ENCODE measurements around the gene B3GNT4.
"Not testable (repeated sequence)": the region's sequence is repeated elsewhere in the genome, so short reads cannot be mapped to it uniquely, and the experiment has no call there.

The B3GNT4 gene

DNA sequence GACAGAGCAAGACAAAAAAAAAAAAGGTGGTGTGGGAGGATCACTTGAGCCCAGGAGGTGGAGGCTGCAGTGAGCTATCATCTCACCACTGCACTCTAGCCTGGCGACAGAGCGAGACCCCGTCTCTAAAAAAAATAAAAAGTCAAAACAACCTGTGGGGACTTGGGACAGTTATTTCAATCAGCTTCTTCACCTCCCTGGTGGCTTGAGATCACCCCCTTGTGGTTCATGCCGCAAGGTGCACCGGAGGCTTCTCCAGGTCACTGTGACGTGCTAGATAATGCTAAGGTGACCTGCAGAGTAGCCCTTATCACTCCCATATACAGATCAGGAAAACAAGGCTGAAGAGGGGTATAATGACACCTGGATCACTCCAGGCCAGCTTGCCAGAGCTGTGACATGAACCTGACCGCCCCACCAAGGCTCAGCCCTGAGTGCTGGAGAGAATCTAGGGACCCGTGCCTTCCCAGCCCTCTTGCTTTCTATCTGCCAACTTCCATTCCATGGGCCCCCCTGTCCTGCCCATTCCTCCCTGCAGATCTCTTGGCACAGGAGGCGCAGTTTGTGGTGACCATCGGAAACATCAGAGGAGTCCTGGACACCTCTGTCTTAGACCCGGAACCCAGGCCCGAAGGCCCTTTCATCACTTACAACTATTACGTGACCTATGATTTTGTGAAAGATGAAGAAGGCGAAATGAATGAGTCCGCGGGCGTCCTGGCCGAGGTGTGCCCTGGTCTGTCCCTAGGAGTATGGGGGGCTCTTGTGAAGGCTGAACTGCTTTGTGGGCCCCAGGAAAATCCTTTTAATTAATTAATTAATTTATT is 12.5 kb upstream of the B3GNT4 start:
- no peaks in the 10 kb centered on the region for H3K9me3 ChIP-seq (ENCODE audit: low read length)
- H3K27me3 ChIP-seq (ENCODE audit: control insufficient read depth in 1 of 2, insufficient read depth in 2 of 2, low read length in 2 of 2) = no peaks in the 10 kb centered on the region
- no peak overlapping the region for H3K9ac ChIP-seq (ENCODE audit: low read length)
- no peaks in the 10 kb centered on the region for H3K36me3 ChIP-seq (ENCODE audit: insufficient read depth, low read length)
- no peaks in the 10 kb centered on the region for H3K4me1 ChIP-seq (ENCODE audit: insufficient read depth, low read length)
- no peak overlapping the region for H3K27ac ChIP-seq (ENCODE audit: low read depth, low read length)
- H3K4me3 ChIP-seq (ENCODE audit: low read depth in 1 of 2, low read length in 2 of 2) = no peak overlapping the region

DNA sequence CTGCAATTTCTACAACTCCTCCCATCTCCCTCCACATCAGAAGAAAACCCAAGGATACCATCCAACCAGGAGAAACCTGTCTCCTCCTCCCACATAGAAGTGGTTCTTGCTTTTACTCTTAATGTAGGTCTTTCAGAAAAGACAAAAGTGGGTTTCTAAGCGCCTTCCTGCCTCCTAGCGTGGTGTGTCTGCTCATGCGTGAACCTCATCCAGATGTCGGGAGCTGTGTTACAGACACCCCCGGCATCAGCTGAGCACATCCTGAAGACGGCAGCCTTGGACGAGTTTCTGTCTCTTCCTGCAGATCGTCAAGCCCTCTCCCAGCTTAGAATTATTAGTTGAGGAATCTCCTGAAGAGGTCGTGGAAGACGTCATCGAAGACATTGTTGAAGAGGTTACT is 11.1 kb upstream of the B3GNT4 start:
- no peaks in the 10 kb centered on the region for H3K4me1 ChIP-seq (ENCODE audit: insufficient read depth, low read length)
- no peak overlapping the region for H3K4me3 ChIP-seq (ENCODE audit: low read depth in 1 of 2, low read length in 2 of 2)
- no peak overlapping the region for H3K27ac ChIP-seq (ENCODE audit: low read depth, low read length)
- H3K9ac ChIP-seq (ENCODE audit: low read length) = no peak overlapping the region
- no peaks in the 10 kb centered on the region for H3K27me3 ChIP-seq (ENCODE audit: control insufficient read depth in 1 of 2, insufficient read depth in 2 of 2, low read length in 2 of 2)
- H3K36me3 ChIP-seq (ENCODE audit: insufficient read depth, low read length) = no peaks in the 10 kb centered on the region
- H3K9me3 ChIP-seq (ENCODE audit: low read length) = no peaks in the 10 kb centered on the region

DNA sequence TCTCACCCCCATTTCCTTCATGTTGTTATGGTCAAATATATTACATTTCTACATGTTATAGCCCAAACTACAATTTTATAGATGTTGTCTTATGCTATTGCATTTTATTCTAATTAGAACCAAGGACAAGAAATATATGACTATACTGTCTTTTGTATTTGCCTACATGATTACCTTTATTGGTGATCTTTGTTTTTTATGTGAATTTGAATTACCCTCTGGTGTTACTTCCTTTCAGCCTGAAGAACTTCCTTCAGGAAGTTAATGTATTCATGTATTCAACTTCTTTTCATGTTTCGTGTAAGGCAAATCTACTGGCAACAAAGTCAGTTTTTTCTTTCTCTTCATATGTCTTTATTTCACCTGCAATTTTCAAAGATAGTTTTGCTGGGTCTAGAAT is 8.7 kb upstream of the B3GNT4 start:
- no peak overlapping the region for H3K27ac ChIP-seq (ENCODE audit: low read depth, low read length)
- H3K4me1 ChIP-seq (ENCODE audit: insufficient read depth, low read length) = no peaks in the 10 kb centered on the region
- H3K9me3 ChIP-seq (ENCODE audit: low read length) = no peaks in the 10 kb centered on the region
- no peaks in the 10 kb centered on the region for H3K36me3 ChIP-seq (ENCODE audit: insufficient read depth, low read length)
- no peak overlapping the region for H3K4me3 ChIP-seq (ENCODE audit: low read depth in 1 of 2, low read length in 2 of 2)
- peaks cover 0 to 1% of the 10 kb centered on the region in 2 donors for H3K27me3 ChIP-seq (ENCODE audit: control insufficient read depth in 1 of 2, insufficient read depth in 2 of 2, low read length in 2 of 2)
- H3K9ac ChIP-seq (ENCODE audit: low read length) = no peak overlapping the region

DNA sequence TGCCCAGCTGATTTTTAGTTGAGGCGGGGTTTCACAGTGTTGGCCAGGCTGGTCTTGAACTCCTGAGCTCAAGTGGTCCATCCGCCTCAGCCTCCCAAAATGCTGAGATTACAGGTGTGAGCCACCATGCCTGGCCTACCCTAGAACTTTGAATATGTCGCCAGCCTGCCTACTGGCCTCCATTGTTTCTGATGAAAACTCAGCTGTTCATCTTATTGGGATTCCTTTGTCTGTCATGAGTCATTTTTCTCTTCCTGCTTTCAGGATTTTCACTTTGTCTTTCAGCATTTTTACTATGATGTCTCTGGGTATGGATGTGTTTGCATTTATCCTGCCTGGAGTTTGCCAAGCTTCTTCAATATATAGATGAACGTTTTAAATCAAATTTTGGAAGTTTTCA is 8.1 kb upstream of the B3GNT4 start:
- Histone ChIP-seq H3K27me3 (ENCODE audit: control insufficient read depth in 1 of 2, insufficient read depth in 2 of 2, low read length in 2 of 2) (peaks cover 3 to 7% of the 10 kb centered on the region in 2 donors), H3K4me1 (ENCODE audit: insufficient read depth, low read length) (no peaks in the 10 kb centered on the region), H3K36me3 (ENCODE audit: insufficient read depth, low read length) (no peaks in the 10 kb centered on the region), H3K4me3 (ENCODE audit: low read depth in 1 of 2, low read length in 2 of 2) (no peak overlapping the region), H3K9ac (ENCODE audit: low read length) (no peak overlapping the region), H3K27ac (ENCODE audit: low read depth, low read length) (no peak overlapping the region), H3K9me3 (ENCODE audit: low read length) (no peaks in the 10 kb centered on the region)

DNA sequence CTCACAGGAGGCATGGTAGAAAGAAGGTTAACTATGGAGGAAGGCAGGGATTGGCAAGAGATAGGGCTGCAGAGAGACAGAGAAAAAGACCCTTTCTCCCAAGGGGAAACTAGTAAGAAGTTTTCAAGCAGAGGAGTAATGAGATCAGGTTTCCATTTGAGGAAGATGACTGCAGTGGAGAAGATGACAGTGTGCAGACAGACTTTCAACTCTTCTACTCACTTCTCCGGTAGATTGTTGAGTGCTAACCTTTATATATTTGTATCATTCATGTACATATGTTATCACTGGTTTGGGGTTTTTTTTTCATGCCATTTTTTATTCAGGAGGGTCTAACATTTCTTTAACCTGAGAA is 5.9 kb upstream of the B3GNT4 start:
- Histone ChIP-seq H3K27me3 (ENCODE audit: control insufficient read depth in 1 of 2, insufficient read depth in 2 of 2, low read length in 2 of 2) (peaks cover 19 to 24% of the 10 kb centered on the region in 2 donors), H3K36me3 (ENCODE audit: insufficient read depth, low read length) (no peaks in the 10 kb centered on the region), H3K9me3 (ENCODE audit: low read length) (no peaks in the 10 kb centered on the region), H3K27ac (ENCODE audit: low read depth, low read length) (no peak overlapping the region), H3K9ac (ENCODE audit: low read length) (no peak overlapping the region), H3K4me1 (ENCODE audit: insufficient read depth, low read length) (no peaks in the 10 kb centered on the region), H3K4me3 (ENCODE audit: low read depth in 1 of 2, low read length in 2 of 2) (no peak overlapping the region)

DNA sequence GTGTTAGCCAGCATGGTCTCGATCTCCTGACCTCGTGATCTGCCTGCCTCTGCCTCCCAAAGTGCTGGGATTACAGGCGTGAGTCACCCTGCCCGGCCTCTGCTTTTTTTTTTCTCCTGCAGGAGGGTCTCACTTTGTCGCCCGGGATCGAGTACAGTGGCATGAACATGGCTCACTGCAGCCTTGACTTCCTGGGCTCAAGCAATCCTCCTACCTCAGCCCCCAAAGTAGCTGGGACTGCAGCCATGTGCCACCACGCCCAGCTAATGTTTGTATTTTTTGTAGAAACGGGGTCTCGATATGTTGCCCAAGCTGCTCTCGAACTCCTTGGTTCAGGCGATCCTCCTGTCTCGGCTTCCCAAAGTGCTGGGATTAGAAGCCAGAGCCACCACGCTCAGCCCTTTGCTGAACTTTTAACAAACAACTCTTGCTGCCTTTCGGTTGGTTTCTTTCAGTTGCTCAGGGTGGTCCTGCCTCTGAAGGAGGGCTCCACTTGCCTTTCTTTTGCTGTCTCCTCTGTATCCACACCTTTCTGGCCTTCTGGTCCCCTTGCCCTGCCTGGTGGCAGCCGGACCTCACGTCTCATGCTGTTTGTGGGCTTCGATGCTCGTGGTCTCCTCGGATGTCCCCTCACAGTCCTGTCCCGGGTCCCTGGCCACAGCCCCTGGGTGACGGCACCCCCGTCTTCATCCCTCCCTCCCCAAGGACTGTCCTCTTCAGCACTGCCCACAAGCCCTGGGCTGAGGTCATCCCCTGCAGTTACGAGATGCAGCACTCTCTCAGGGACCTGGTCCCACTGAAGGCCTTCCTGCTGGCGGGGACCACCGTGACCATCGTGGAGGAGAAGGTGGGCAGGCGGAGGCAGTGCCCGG is 3.8 kb upstream of the B3GNT4 start:
- H3K9ac ChIP-seq (ENCODE audit: low read length) = no peak overlapping the region
- peaks cover 24 to 44% of the 10 kb centered on the region in 2 donors for H3K27me3 ChIP-seq (ENCODE audit: control insufficient read depth in 1 of 2, insufficient read depth in 2 of 2, low read length in 2 of 2)
- H3K4me3 ChIP-seq (ENCODE audit: low read depth in 1 of 2, low read length in 2 of 2) = no peak overlapping the region
- H3K4me1 ChIP-seq (ENCODE audit: insufficient read depth, low read length) = no peaks in the 10 kb centered on the region
- H3K9me3 ChIP-seq (ENCODE audit: low read length) = no peaks in the 10 kb centered on the region
- H3K27ac ChIP-seq (ENCODE audit: low read depth, low read length) = no peak overlapping the region
- H3K36me3 ChIP-seq (ENCODE audit: insufficient read depth, low read length) = no peaks in the 10 kb centered on the region

DNA sequence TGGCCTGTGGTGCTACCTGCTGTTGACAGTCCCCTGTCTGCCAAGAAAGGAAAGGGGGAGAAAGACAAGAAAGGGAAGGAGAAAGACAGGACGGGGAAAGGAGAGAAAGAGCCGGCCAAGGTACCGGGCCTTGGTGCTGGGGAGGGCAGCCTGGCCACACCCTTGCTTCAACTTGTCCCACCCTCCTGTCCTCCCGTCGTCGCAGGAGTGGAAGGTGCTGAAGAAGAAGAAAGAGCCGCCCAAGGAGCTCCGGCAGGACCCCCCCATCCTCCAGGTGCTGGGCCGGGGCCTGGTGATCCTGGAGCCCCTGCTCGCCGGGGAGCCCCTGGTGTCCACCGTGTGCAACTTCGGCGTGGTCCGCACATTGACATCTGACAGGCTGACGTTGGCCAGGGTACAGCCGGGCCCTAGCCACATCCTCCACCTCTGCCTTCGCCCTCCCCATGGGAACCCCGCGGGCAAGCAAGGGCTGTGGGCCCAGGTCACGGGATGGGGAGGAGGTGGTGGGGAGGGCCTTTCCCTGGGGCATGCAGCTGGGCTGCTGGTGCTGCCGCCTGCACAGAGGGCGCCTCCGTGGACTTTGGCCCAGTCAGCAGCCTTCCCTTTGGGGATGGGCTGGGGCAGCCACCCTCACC is 2.9 kb upstream of the B3GNT4 start:
- peaks cover 32 to 53% of the 10 kb centered on the region in 2 donors for H3K27me3 ChIP-seq (ENCODE audit: control insufficient read depth in 1 of 2, insufficient read depth in 2 of 2, low read length in 2 of 2)
- H3K4me1 ChIP-seq (ENCODE audit: insufficient read depth, low read length) = no peaks in the 10 kb centered on the region
- no peaks in the 10 kb centered on the region for H3K9me3 ChIP-seq (ENCODE audit: low read length)
- H3K27ac ChIP-seq (ENCODE audit: low read depth, low read length) = no peak overlapping the region
- no peak overlapping the region for H3K9ac ChIP-seq (ENCODE audit: low read length)
- no peaks in the 10 kb centered on the region for H3K36me3 ChIP-seq (ENCODE audit: insufficient read depth, low read length)
- no peak overlapping the region for H3K4me3 ChIP-seq (ENCODE audit: low read depth in 1 of 2, low read length in 2 of 2)

DNA sequence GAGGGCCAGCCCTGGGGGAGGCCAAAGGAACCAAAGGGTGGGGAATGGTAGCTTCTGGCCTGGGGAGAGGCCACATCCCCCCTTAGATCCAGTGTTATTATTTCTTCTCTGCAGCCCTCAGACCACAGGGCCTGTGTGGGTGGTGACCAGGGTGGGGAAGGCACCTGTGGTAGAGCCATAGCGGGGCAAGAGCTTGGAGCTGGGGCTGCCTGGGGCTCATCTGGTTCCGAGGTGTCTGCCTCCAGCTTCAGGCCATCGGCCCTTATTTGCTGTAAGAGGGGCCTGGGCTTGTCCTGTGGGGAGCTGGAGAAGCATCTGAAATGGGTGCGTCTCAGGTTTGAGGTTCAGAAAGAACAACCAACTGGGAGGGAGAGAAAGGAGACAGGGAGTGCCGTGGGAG is 2.1 kb upstream of the B3GNT4 start:
- no peaks in the 10 kb centered on the region for H3K36me3 ChIP-seq (ENCODE audit: insufficient read depth, low read length)
- H3K27ac ChIP-seq (ENCODE audit: low read depth, low read length) = no peak overlapping the region
- no peak overlapping the region for H3K4me3 ChIP-seq (ENCODE audit: low read depth in 1 of 2, low read length in 2 of 2)
- H3K27me3 ChIP-seq (ENCODE audit: control insufficient read depth in 1 of 2, insufficient read depth in 2 of 2, low read length in 2 of 2) = peaks cover 32 to 53% of the 10 kb centered on the region in 2 donors
- no peaks in the 10 kb centered on the region for H3K4me1 ChIP-seq (ENCODE audit: insufficient read depth, low read length)
- H3K9ac ChIP-seq (ENCODE audit: low read length) = no peak overlapping the region
- H3K9me3 ChIP-seq (ENCODE audit: low read length) = no peaks in the 10 kb centered on the region

DNA sequence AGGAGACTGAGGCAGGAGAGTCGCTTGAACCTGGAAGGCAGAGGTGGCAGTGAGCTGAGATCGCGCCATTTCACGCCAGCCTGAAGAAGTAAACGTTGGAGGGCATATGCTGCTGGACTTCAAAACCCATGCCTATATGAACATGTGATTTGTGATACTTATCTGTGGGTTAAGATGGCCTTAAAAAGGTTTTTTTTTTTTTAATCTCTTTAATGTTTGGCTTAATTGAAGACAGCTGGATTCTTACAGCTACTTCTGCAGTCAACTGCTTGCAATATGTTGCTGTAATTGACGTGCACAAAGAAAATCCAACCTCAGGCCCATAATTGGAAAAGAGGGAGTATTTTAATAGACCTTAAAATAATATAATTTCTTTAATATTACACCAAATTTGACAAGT is 1.5 kb upstream of the B3GNT4 start:
- Histone ChIP-seq H3K9me3 (ENCODE audit: low read length) (no peaks in the 10 kb centered on the region), H3K36me3 (ENCODE audit: insufficient read depth, low read length) (peaks cover 5% of the 10 kb centered on the region), H3K4me3 (ENCODE audit: low read depth in 1 of 2, low read length in 2 of 2) (no peak overlapping the region), H3K27me3 (ENCODE audit: control insufficient read depth in 1 of 2, insufficient read depth in 2 of 2, low read length in 2 of 2) (peaks cover 32 to 53% of the 10 kb centered on the region in 2 donors), H3K9ac (ENCODE audit: low read length) (no peak overlapping the region), H3K4me1 (ENCODE audit: insufficient read depth, low read length) (no peaks in the 10 kb centered on the region), H3K27ac (ENCODE audit: low read depth, low read length) (no peak overlapping the region)

DNA sequence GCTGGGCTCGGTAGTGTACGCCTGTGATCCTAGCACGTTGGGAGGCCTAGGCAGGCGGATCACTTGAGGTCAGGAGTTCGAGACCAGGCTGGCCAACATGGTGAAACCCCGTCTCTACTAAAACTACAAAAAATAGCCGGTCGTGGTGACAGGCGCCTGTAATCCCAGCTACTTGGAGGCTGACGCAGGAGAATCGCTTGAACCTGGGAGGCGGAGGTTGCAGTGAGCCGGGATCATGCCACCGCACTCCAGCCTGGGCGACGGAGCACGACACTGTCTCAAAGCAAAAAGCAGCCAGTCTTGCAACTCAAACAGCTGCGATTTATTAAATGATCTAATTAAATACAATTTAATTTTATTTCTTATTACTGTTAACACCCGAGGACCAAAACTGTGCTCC is 698 bp upstream of the B3GNT4 start:
- peaks cover 32 to 53% of the 10 kb centered on the region in 2 donors for H3K27me3 ChIP-seq (ENCODE audit: control insufficient read depth in 1 of 2, insufficient read depth in 2 of 2, low read length in 2 of 2)
- H3K27ac ChIP-seq (ENCODE audit: low read depth, low read length) = not testable (repeated sequence)

More for the DNA sequence above, 698 bp upstream of the B3GNT4 start:
- Histone ChIP-seq H3K4me3 (ENCODE audit: low read depth in 1 of 2, low read length in 2 of 2) (peak overlapping the region; percentile 32 to 38), H3K36me3 (ENCODE audit: insufficient read depth, low read length) (peaks cover 13% of the 10 kb centered on the region)
- not testable (repeated sequence) for H3K9ac ChIP-seq (ENCODE audit: low read length); H3K4me1 ChIP-seq (ENCODE audit: insufficient read depth, low read length); H3K9me3 ChIP-seq (ENCODE audit: low read length)
